Upper lobe of left lung (tissue), 6 donors: ENCODE results near the gene FLT1. TPM values are rescaled to one million over a fixed set of nuclear protein-coding genes. Genes with fewer than 3 reads are reported as not detected.
A peak's percentile ranks its signal among the peaks of the same experiment; 100 is the strongest.

Experiments
- ATAC-seq, 2 donors: fragments of 200-7000 bp; cut with Tn5 transposase; one replicate each; pipeline ENCODE4 v1.9.1; 2022; ENCODE audit warnings: mild to moderate bottlenecking in 2 of 2, moderate library complexity in 2 of 2; ENCODE audit not compliant: low FRiP score in 2 of 2
- DNase-seq, 2 donors: peaks; one replicate each; pipeline ENCODE4 v3.0.0-alpha.2; 2019 to 2020
- H3K27ac ChIP-seq, 4 donors: fragments of 200-600 bp; sonication (generic); one replicate each; pipeline ENCODE4 v1.5.1; 2016 to 2019
- H3K27me3 ChIP-seq, 4 donors: fragments of 200-600 bp; sonication (generic); one replicate each; pipeline ENCODE4 v1.5.1; 2017 to 2019
- H3K36me3 ChIP-seq, 4 donors: fragments of 200-600 bp; sonication (generic); one replicate each; pipeline ENCODE4 v1.5.1; 2016 to 2019
- H3K4me1 ChIP-seq, 4 donors: fragments of 200-600 bp; sonication (generic); one replicate each; pipeline ENCODE4 v1.5.1; 2018 to 2019
- H3K4me3 ChIP-seq, 4 donors: fragments of 200-600 bp; sonication (generic); one replicate each; pipeline ENCODE4 v1.5.1; 2017 to 2019; ENCODE audit warnings: mild to moderate bottlenecking in 2 of 4, moderate library complexity in 1 of 4
- H3K9me3 ChIP-seq, 4 donors: fragments of 200-600 bp; sonication (generic); one replicate each; pipeline ENCODE4 v1.5.1; 2018 to 2019
- CTCF ChIP-seq, 6 experiments: fragments of 450-650 bp in 4 of 6; fragments of 200-600 bp in 2 of 6; sonication (generic) in 2 of 6; IDR thresholded peaks; one replicate each; pipeline ENCODE4 v1.5.1; 2016 to 2019; ENCODE audit warnings: antibody characterized with exemption in 6 of 6
- EP300 ChIP-seq, 4 donors: sonication (generic); formaldehyde crosslinking; IDR thresholded peaks; one replicate each; pipeline ENCODE4 v1.5.1; 2017; ENCODE audit warnings: antibody characterized with exemption in 4 of 4, control low read depth in 2 of 4
- POLR2A ChIP-seq, 4 donors: fragments of 450-650 bp; IDR thresholded peaks; one replicate each; pipeline ENCODE4 v1.5.1; 2016 to 2017; ENCODE audit warnings: antibody characterized with exemption in 4 of 4, mild to moderate bottlenecking in 2 of 4
- POLR2AphosphoS5 ChIP-seq, 2 donors: sonication (generic); formaldehyde crosslinking; IDR thresholded peaks; one replicate each; pipeline ENCODE4 v1.5.1; 2017; ENCODE audit warnings: antibody characterized with exemption in 2 of 2
- WGBS, 2 donors: methylation state at CpG; one replicate each; pipeline ENCODE4 v1.1.5; 2017 to 2018; 5-methylcytosine and 5-hydroxymethylcytosine counted together
- total RNA-seq, 6 donors: library from RNA; depleted of rRNA in 4 of 6; stranded (reverse); fragments of >200 nt in 4 of 6; gene quantifications; one replicate each; pipeline versions ENCODE4 v1.1.0 to v1.2.1, GENCODE V29; 2016 to 2021
- donor health status: DM: no; HTN: no; CAD: no; lungs with moderate emphysema.
- donor health status: DM: no; HTN: yes; CAD: no; lungs with severe emphysema.

Gene FLT1
- total RNA-seq, 6 donors from 2014 or later, result 20.9 to 47.9 (median 25.5) TPM

- Histone ChIP-seq H3K9me3 (no peaks in the 10 kb centered on the region), H3K4me3 (no peak overlapping the region), H3K27me3 (no peaks in the 10 kb centered on the region), H3K27ac (no peak overlapping the region), H3K4me1 (peaks cover 0 to 10% (median 5%) of the 10 kb centered on the region in 4 donors), H3K36me3 (peaks cover 0 to 13% (median 0%) of the 10 kb centered on the region in 4 donors)
- DNase-seq (no peak), ATAC-seq (no peak)
- TF ChIP-seq EP300 (IDR thresholded peaks at IDR 0.05) (no peak), POLR2AphosphoS5 (IDR thresholded peaks at IDR 0.05) (no peak)
- 74 to 85% methylated on average over 6 of the region's 6 CpGs for WGBS, 2 donors
Observed at GRCh38 chr13:28469316-28469715, 25.6 kb downstream of the FLT1 start.

GRCh38 chr13:28468023-28468915 is 26.7 kb downstream of the FLT1 start:
- H3K4me3 ChIP-seq, result no peak overlapping the region
- peak overlapping the region in 2 of 4 donors; percentile 15 to 29 for H3K27ac ChIP-seq
- H3K27me3 ChIP-seq, result no peaks in the 10 kb centered on the region
- DNase-seq (no peak), ATAC-seq (peak; percentile 58 to 83)
- H3K9me3 ChIP-seq, result no peaks in the 10 kb centered on the region
- WGBS, 2 donors, result 69 to 81% methylated on average over 7 of the region's 7 CpGs
- peaks cover 0 to 10% (median 7%) of the 10 kb centered on the region in 4 donors for H3K4me1 ChIP-seq
- H3K36me3 ChIP-seq, result peaks cover 0 to 13% (median 0%) of the 10 kb centered on the region in 4 donors
- TF ChIP-seq CTCF (IDR thresholded peaks at IDR 0.05), result no peak
- no peak for TF ChIP-seq POLR2A (IDR thresholded peaks at IDR 0.05)
- TF ChIP-seq POLR2AphosphoS5 (IDR thresholded peaks at IDR 0.05), result peak in 1 of 2 donors; percentile 73
- TF ChIP-seq EP300 (IDR thresholded peaks at IDR 0.05), result peak in 2 of 4 donors; percentile 58 to 60

GRCh38 chr13:28467034-28467433 is 27.9 kb downstream of the FLT1 start:
- Histone ChIP-seq H3K4me1 (peaks cover 0 to 10% (median 7%) of the 10 kb centered on the region in 4 donors), H3K4me3 (no peak overlapping the region), H3K27ac (no peak overlapping the region), H3K36me3 (peaks cover 0 to 18% (median 0%) of the 10 kb centered on the region in 4 donors), H3K9me3 (no peaks in the 10 kb centered on the region), H3K27me3 (no peaks in the 10 kb centered on the region)
- TF ChIP-seq CTCF (IDR thresholded peaks at IDR 0.05) (no peak), POLR2AphosphoS5 (IDR thresholded peaks at IDR 0.05) (no peak), POLR2A (IDR thresholded peaks at IDR 0.05) (no peak), EP300 (IDR thresholded peaks at IDR 0.05) (no peak)
- ATAC-seq (peak in 1 of 2 donors; percentile 48), DNase-seq (no peak)
- WGBS, 2 donors, result 76 to 89% methylated on average over 3 of the region's 3 CpGs

GRCh38 chr13:28466151-28466550 is 28.8 kb downstream of the FLT1 start:
- DNase-seq (no peak), ATAC-seq (no peak)
- Histone ChIP-seq H3K27me3 (no peaks in the 10 kb centered on the region), H3K4me1 (peaks cover 0 to 8% (median 6%) of the 10 kb centered on the region in 4 donors), H3K36me3 (peaks cover 0 to 18% (median 0%) of the 10 kb centered on the region in 4 donors), H3K9me3 (no peaks in the 10 kb centered on the region), H3K27ac (no peak overlapping the region), H3K4me3 (no peak overlapping the region)
- no peak for TF ChIP-seq EP300 (IDR thresholded peaks at IDR 0.05)
- no peak for TF ChIP-seq POLR2A (IDR thresholded peaks at IDR 0.05)
- TF ChIP-seq POLR2AphosphoS5 (IDR thresholded peaks at IDR 0.05), result no peak
- no peak for TF ChIP-seq CTCF (IDR thresholded peaks at IDR 0.05)
- 93 to 96% methylated on average over 3 of the region's 3 CpGs for WGBS, 2 donors

GRCh38 chr13:28464861-28465460 is 30.0 kb downstream of the FLT1 start:
- H3K9me3 ChIP-seq, result no peaks in the 10 kb centered on the region
- peaks cover 0 to 8% (median 3%) of the 10 kb centered on the region in 4 donors for H3K4me1 ChIP-seq
- no peak overlapping the region for H3K4me3 ChIP-seq
- TF ChIP-seq CTCF (IDR thresholded peaks at IDR 0.05) (no peak), EP300 (IDR thresholded peaks at IDR 0.05) (no peak), POLR2A (IDR thresholded peaks at IDR 0.05) (no peak), POLR2AphosphoS5 (IDR thresholded peaks at IDR 0.05) (no peak)
- H3K27me3 ChIP-seq, result no peaks in the 10 kb centered on the region
- peaks cover 0 to 24% (median 0%) of the 10 kb centered on the region in 4 donors for H3K36me3 ChIP-seq
- no peak overlapping the region for H3K27ac ChIP-seq
- DNase-seq, result no peak
- ATAC-seq, result no peak
- WGBS, 2 donors, result 82 to 91% methylated on average over 6 of the region's 6 CpGs
